ENCODE measurements around the gene EXOC4. TPM values are rescaled to one million over a fixed set of nuclear protein-coding genes. Genes with fewer than 3 reads are reported as not detected.
A peak's percentile ranks its signal among the peaks of the same experiment; 100 is the strongest.

Gene EXOC4
- total RNA-seq, 1 experiment from 2014 or later = 71.0 TPM

DNA sequence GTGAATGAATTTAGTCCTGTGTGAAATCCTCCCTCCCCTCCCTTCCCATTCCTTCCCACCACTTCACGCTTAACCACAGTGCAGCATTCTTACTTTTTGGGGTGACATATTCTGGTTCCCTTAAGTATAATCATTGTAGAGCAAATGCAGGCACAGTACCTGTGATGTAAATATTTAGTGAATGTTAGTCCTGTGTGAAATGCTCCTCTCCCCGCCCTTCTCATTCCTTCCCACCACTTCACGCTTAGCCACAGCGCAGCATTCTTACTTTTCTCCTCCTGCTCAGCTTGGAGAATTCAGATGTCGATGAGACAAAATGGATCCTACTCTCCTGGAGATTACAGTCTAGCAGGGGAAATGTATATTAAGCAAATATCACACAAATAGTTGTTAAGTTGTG is 258.8 kb downstream of the EXOC4 start:
- Histone ChIP-seq H3K36me3 (ENCODE audit: control insufficient read depth, insufficient read depth, low read length) (no peaks in the 10 kb centered on the region), H3K4me3 (ENCODE audit: low read depth in 2 of 2, low read length in 2 of 2) (no peak overlapping the region), H3K27me3 (ENCODE audit: control insufficient read depth, insufficient read depth, low read length) (no peaks in the 10 kb centered on the region), H3K27ac (ENCODE audit: low read length) (no peak overlapping the region), H3K9me3 (ENCODE audit: control insufficient read depth, insufficient read depth, low read depth, low read length) (no peaks in the 10 kb centered on the region), H3K4me1 (ENCODE audit: control insufficient read depth, insufficient read depth, low read length) (no peaks in the 10 kb centered on the region)
- intact Hi-C loops (cut with micrococcal nuclease; ENCODE audit: unreplicated experiment) (no loop called here), in situ Hi-C loops (cut with HindIII; ENCODE audit: low pct_unique_long_range_greater_than_20kb, low sequenced_read_pairs) (no loop called here)
- ATAC-seq (no peak), DNase-seq (ENCODE audit: low read depth, low spot score) (no peak)
- no peak for TF ChIP-seq REST (IDR thresholded peaks at IDR 0.05; ENCODE audit: insufficient read depth in 1 of 2, low read depth in 2 of 2, low read length in 1 of 2)
- no peak for TF ChIP-seq CTCF (IDR thresholded peaks at IDR 0.05)
- TF ChIP-seq TCF7L2 (IDR thresholded peaks at IDR 0.05; ENCODE audit: low read depth, low read length) = no peak
- no peak for TF ChIP-seq SIN3A (IDR thresholded peaks at IDR 0.05; ENCODE audit: borderline replicate concordance, insufficient read depth, low read depth, low read length)
- no peak for TF ChIP-seq POLR2AphosphoS5 (IDR thresholded peaks at IDR 0.05; ENCODE audit: low read depth, low read length)
- CTCF ChIA-PET = no interaction called here
- POLR2A ChIA-PET = no interaction called here
- BruUV-seq (replicated peaks) = no TSS peak

DNA sequence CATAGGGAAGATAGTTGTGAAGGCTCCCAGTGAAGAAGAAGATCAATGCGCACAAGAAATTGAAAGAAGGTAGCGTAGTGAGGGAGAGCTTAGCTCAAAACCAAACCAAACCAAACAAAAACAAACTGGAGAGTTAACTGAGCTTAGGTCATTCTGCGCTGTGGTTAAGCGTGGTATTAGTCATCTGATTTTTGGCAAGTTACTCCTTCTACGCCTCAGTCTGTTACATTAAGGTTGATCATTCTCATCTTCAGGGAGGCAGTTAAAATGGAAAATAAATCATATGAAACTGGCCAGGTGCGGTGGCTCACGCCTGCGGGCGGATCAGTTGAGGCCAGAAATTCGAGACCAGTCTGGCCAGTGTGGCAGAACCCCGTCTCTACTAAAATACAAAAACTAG is 259.7 kb downstream of the EXOC4 start:
- in situ Hi-C loops (cut with HindIII; ENCODE audit: low pct_unique_long_range_greater_than_20kb, low sequenced_read_pairs) = no loop called here
- ATAC-seq = no peak
- Histone ChIP-seq H3K9me3 (ENCODE audit: control insufficient read depth, insufficient read depth, low read depth, low read length) (no peaks in the 10 kb centered on the region), H3K36me3 (ENCODE audit: control insufficient read depth, insufficient read depth, low read length) (no peaks in the 10 kb centered on the region), H3K27ac (ENCODE audit: low read length) (no peak overlapping the region), H3K4me3 (ENCODE audit: low read depth in 2 of 2, low read length in 2 of 2) (no peak overlapping the region), H3K4me1 (ENCODE audit: control insufficient read depth, insufficient read depth, low read length) (no peaks in the 10 kb centered on the region), H3K27me3 (ENCODE audit: control insufficient read depth, insufficient read depth, low read length) (no peaks in the 10 kb centered on the region)
- TF ChIP-seq CTCF (IDR thresholded peaks at IDR 0.05) (no peak), POLR2AphosphoS5 (IDR thresholded peaks at IDR 0.05; ENCODE audit: low read depth, low read length) (no peak), TCF7L2 (IDR thresholded peaks at IDR 0.05; ENCODE audit: low read depth, low read length) (no peak), REST (IDR thresholded peaks at IDR 0.05; ENCODE audit: insufficient read depth in 1 of 2, low read depth in 2 of 2, low read length in 1 of 2) (no peak), SIN3A (IDR thresholded peaks at IDR 0.05; ENCODE audit: borderline replicate concordance, insufficient read depth, low read depth, low read length) (no peak)
- peak; percentile 55 for DNase-seq (ENCODE audit: low read depth, low spot score)
- ChIA-PET CTCF (no interaction called here), POLR2A (no interaction called here)
- intact Hi-C loops (cut with micrococcal nuclease; ENCODE audit: unreplicated experiment) = no loop called here
- no TSS peak for BruUV-seq (replicated peaks)

Measured in Panc1 (cell line).